ENCODE data around the gene SIAH2.

SIAH2 gene

DNA sequence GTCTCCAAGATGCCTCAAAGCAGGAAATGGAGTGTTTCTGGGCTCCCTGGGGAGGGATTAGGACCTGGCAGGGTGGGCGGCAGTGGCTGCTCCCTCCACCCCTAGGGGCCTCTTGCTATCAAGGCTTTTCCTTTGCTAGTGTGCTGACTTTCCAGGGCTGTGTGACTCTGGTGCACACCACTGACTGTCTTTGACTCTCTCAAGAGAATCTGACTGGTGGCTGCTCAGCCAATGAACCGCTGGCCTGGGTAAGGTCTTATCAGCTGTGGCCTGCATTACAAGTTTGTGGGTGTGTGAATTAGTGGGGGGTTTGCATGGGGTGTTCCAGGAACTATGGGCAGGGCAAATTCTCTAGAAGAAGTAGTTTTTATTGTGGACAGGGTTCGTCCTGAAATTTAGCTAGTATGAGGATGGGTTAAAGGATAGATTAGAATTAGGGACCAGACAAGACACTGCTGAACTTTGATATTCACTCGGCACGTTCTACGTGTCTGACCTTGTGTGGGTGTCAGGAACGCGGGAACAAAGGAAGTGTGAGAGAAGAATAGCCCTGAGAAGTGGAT is 29.5 kb downstream of the SIAH2 start:
- no peak for DNase-seq

DNA sequence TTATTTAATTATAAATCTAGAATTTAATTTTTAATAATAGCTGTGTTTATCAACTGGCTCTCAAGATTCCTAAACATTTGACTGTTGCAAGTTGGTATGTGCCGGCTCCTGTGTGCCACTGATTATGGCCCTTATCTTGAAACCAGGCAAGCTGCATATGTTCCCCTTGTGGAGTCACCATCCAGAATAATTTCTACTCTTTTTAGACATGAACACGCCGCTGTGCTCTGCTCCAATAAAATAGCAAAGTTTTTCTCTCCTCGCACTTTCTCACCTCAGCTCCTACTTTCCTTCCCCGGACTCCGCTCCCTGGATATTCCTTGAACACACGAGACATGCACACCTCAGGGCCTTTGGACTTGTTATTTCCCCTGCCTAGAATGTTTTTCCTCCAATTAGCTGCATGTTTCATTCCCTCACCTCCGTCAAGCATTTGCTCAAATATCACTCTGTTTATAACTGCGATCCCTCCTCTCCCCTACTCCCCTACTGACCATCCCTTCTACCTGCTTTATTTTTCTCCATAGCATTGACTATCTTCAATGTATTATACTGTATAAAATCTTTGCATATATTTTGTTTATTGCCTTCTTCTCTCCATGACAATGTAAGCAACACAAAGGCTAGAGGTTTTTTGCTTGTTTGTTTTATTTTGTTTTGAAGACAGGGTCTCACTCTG is 33.1 kb downstream of the SIAH2 start:
- no peak for DNase-seq

DNA sequence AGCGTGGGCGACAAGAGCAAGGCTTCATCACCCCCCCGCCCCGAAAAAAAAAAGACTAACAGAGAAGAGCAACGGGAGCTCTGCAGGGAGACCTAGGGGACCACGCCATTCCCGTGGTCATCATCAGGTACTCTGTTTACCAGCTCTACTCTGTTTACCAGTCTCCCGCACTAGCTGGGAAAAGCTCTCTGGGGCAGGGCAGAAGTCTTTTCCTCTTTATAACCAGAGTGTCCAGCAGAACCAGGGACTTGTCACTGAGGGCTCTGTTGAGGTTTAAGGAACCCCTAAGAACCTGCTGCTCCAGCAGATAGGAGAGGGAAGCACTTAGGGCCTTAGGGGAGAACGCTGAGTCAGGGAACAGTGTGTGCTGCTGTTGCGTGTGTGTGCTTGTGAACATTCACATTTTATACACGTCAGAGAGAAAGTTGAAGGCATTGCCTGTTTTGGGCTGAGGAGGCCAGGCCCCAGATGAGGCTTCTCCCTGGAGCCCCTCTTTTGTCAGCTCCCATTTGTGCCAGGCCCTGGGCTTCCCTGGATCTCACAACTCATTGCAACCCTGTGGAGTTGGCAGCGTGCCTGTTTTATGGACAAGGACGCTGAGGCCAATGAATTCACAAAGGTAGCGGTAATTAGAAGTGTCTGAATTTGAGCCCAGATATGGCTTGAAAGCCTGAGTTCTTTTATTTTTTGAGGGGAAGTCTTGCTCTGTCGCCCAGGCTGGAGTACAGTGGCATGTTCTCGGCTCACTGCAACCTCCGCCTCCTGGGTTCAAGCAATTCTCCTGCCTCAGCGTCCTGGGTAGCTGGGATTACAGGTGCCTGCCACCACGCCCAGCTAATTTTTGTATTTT is 35.1 kb downstream of the SIAH2 start:
- DNase-seq, result no peak

DNA sequence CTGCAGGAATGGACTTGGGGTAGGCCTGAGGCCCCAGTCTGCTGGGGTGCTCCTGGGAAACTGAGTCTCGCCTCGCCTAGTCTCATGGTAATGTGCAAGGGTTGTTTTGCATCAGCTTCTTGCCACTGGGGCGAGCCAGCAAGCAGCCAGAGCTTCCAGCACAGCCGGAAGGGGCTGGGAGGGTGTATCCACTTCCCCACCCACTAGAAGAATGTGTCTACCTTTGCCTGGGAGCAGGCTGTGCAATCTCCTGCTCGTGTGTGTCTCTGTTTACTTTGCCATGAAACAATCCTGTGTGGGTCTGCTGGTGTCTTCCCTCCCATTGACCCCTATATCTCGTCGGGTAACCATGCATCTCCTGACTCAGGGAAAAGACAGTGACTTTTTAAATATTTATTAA is 37.4 kb downstream of the SIAH2 start:
- no peak for DNase-seq

DNA sequence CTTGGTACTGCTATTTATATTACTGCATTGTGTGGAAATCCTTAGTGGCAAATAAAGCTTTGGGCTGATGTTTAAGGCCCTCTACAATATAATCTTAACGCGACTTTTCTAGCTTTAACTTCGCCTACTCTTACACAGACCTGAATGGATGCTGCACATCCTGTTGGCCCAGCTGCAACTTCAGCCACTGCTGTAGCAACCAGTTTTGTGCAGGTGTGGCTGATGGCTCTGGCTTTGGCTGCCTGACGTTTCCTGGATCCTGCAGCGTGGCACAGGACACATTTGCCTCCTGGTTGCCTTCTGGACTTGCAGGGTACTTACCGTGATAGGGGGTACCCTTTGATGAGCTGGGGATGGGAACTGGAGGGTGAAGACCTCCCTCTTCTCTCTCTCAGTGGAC is 39.0 kb downstream of the SIAH2 start:
- no peak for DNase-seq

DNA sequence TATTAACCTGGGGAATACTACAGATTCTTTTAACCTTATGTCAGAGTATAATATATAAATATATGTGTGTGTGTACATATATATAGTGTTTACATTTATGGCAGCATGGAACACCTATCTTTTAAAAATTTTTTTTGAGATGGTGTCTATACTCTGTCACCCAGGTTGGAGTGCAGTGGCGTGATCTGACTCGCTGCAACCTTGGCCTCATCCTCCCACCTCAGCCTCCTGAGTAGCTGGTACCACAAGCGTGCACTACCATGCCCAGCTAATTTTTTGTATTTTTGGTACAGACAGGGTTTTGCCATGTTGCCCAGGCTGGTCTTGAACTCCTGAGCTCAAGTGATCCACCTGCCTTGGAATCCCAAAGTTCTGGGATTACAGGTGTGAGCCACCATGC is 40.7 kb downstream of the SIAH2 start:
- no peak for DNase-seq

- DNase-seq, result peak; percentile 62
These were observed 41.5 kb downstream of the SIAH2 start for GRCh38 chr3:150721285-150722130.

GRCh38 chr3:150720444-150720843 is 42.5 kb downstream of the SIAH2 start:
- DNase-seq, result no peak

GRCh38 chr3:150710097-150710496 is 52.9 kb downstream of the SIAH2 start:
- DNase-seq, result no peak

DNA sequence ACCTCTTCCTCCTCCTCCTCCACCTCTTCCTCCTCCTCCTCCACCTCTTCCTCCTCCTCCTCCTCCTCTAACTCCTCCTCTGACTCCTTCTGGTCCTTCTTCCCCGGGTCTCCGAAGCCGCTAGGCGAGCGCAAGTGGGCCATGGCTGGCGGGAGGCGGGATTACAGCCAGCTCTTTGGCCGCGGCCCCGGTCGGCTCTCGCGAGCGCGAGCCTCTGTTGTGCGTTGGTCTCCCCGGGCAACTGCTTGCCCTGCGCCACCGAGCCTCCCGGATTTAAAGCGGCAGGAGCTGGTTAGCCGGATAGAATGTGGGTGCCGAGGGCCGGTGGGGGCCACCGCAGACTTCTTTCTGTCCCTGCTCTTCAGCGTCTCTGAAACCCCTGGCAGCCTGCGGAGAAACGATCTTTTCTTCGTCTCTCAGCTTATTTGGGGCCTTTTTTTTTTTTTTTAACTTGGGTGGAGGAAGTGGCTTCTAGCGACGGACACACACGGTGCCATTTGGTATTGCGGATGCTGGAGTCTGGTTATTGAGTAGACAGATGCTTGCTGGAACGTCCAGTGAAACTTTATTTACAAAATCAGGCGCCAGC is 59.1 kb downstream of the SIAH2 start, which contains the start of gene ERICH6:
Gene ERICH6, minus strand, starts transcription at position 165 of the 589 bp plus-strand sequence. Its CDS starts 22 bp downstream, at position 143.
- peak; percentile 92 for DNase-seq

DNA sequence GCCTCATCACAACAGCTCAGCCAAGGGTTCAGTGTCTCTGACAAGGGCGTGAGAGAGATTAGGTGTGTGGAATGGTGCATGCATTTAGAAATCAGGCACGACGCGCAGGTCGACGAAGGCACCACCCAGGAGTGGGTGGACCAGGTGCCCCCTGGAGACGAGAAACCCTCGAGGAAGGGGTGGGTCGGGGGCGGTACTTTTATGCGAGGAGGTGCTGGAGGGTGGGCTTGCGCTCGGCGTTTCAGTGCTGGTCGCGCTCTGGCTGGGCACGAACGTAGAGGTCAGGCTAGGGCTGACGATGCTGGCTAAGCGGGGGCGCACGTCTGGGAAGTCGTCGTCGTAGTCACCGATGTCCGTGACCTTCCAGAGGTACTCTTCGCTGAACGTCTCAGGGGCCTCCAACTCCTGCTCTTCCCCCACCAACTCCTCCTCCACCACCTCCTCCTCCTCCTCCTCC is 59.6 kb downstream of the SIAH2 start:
- DNase-seq, result peak; percentile 4

DNA sequence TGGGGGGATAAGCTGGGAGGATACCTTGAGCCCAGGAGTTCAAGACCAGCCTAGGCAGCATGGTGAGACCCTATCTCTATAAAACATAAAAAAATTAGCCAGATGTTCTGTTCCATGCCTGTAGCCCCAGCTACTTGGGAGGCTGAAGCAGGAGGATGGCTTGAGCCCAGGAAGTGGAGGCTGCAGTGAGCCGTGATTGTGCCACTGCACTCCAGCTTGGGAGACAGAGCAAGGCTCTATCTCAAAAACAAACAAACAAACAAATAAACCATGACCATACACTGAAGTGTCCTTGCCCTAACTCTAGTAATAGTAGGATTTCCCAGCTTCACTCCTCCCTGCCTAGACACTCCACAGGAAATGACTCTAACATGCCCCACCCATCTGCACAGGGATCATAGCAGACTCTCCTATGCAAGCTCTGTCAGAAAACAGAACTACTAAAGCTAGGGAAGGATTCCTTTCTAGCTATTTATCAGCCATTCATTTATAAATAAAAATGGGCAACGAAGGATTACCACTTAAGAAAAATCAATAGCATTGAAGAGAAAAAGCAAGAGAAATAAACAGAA is 63.8 kb downstream of the SIAH2 start:
- peak; percentile 30 for DNase-seq

DNA sequence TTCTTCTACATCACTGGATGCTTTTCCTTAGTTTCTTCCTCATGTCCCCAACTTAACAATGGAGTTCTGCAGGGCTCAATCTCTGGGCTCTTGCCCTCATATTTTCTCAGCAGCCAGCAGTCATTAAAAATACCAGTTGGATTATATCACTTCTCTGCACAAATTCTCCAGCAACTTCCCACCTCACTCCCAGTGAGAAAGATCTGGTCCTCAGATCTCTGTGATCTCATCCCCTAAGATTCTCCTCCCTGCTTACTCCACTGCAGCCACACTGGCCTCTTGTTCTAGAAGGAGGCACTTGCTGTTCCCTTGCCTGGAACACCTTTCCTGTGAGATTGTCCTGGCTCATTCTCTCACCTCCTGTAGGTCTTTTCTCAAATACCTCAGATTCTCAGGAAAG is 65.3 kb downstream of the SIAH2 start:
- DNase-seq, result peak; percentile 31

DNA sequence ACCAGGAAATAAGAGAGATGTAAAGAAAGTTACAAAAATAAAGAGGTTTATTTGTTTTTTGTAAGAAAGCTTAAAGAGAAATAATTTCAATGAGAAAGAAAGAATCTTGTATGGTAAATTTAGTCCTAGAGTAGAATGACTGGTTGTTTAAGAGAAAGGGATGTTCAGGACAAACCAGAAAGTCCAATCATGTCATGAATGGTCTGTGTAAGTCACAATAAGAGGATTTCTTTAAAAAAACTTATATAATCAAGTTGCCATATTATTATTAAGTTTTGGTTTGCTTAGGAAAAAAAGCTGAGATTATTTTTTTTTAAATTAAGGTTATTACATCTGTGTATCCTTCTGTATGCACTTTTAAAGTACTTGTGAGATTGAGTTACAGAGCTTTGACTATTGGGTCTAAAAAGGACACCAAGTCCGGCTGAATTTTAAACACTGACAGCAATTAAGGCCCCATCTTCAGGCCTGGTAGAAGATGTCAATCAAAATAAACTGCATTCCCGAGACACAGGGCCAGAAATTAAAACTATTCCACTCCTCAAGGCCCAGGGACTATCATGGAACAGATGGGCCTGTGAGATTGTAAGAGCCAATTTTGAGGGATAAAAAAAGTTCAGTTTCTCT is 71.4 kb downstream of the SIAH2 start:
- DNase-seq, result no peak

All from fibroblast of skin of abdomen (primary cell).